T-cell (primary cell): ENCODE results near the gene ZGPAT. TPM values are rescaled to one million over a fixed set of nuclear protein-coding genes. Genes with fewer than 3 reads are reported as not detected.

Experiments
- ATAC-seq, 4 experiments: fragments of 200-7000 bp in 3 of 4; fragments of 150-1000 bp in 1 of 4; cut with Tn5 transposase; replicated peaks in 1 of 4; 1 replicate in 3 of 4; 2 replicates in 1 of 4; pipeline ENCODE4 v1.10.0; 2021; ENCODE audit warnings: moderate library complexity in 3 of 4, mild to moderate bottlenecking in 2 of 4, moderate number of reproducible peaks in 1 of 4
- CTCF ChIA-PET, 2 donors: fragments of 300-600 bp; sonication (Branson Sonifier 250); formaldehyde crosslinking; loops; one replicate each; lab custom pipeline; 2022; ENCODE audit warnings: antibody characterized with exemption in 2 of 2; lab: Charles Lee
- POLR2A ChIA-PET, 2 donors: fragments of 300-600 bp; sonication (Branson Sonifier 250); formaldehyde crosslinking; loops; one replicate each; lab custom pipeline; 2022; ENCODE audit warnings: antibody characterized with exemption in 2 of 2; lab: Charles Lee
- DNase-seq, 35 experiments: peaks; one replicate each; pipeline versions ENCODE4 v3.0.0 to v3.0.0-alpha.2; 2013 to 2023
- H3K27ac ChIP-seq: one replicate; pipeline ENCODE4 v1.5.1; 2013; ENCODE audit warnings: low read length
- H3K27me3 ChIP-seq, 2 experiments: replicated peaks in 1 of 2; 1 replicate in 1 of 2; 2 replicates in 1 of 2; pipeline versions ENCODE4 v1.6.1 to v1.7.0; 2013; ENCODE audit warnings: low read length in 1 of 2, mixed read lengths in 1 of 2; ENCODE audit not compliant: control insufficient read depth in 2 of 2, insufficient read depth in 2 of 2; ENCODE audit errors: extremely low read depth in 1 of 2
- H3K36me3 ChIP-seq, 2 donors: 1 replicate in 1 of 2; 2 replicates in 1 of 2; pipeline versions ENCODE4 v1.6.1 to v1.7.0; 2013; ENCODE audit warnings: low read length in 1 of 2; ENCODE audit not compliant: control insufficient read depth in 2 of 2, insufficient read depth in 1 of 2; ENCODE audit errors: extremely low read depth in 1 of 2
- H3K4me1 ChIP-seq, 2 experiments: 1 replicate in 1 of 2; 2 replicates in 1 of 2; pipeline versions ENCODE4 v1.6.1 to v1.7.0; 2013; ENCODE audit warnings: low read length in 2 of 2, mixed read lengths in 1 of 2; ENCODE audit not compliant: insufficient read depth in 2 of 2, control insufficient read depth in 1 of 2; ENCODE audit errors: extremely low read depth in 1 of 2
- H3K4me3 ChIP-seq, 2 donors: 1 replicate in 1 of 2; 2 replicates in 1 of 2; pipeline versions ENCODE4 v1.5.1 to v1.7.0; 2013; ENCODE audit warnings: mild to moderate bottlenecking in 2 of 2, low read length in 1 of 2, moderate library complexity in 1 of 2; ENCODE audit not compliant: control insufficient read depth in 1 of 2; ENCODE audit errors: extremely low read depth in 1 of 2
- H3K9me3 ChIP-seq: 2 replicates; pipeline ENCODE4 v1.7.0; 2013
- H3K27ac Mint-ChIP-seq, 2 donors: one replicate each; pipeline ENCODE4 v1.8.0; 2020 to 2021; ENCODE audit warnings: mild to moderate bottlenecking in 2 of 2, mixed read lengths in 2 of 2
- H3K27me3 Mint-ChIP-seq, 2 donors: one replicate each; pipeline ENCODE4 v1.8.0; 2021 to 2022; ENCODE audit warnings: mixed read lengths in 2 of 2
- H3K36me3 Mint-ChIP-seq: one replicate; pipeline ENCODE4 v1.8.0; 2021; ENCODE audit warnings: mixed read lengths
- H3K4me1 Mint-ChIP-seq, 3 donors: one replicate each; pipeline ENCODE4 v1.8.0; 2020 to 2022; ENCODE audit warnings: mixed read lengths in 3 of 3, mild to moderate bottlenecking in 1 of 3
- H3K4me3 Mint-ChIP-seq, 3 donors: one replicate each; pipeline ENCODE4 v1.8.0; 2020 to 2022; ENCODE audit warnings: mild to moderate bottlenecking in 3 of 3, mixed read lengths in 3 of 3, moderate library complexity in 3 of 3
- H3K9me3 Mint-ChIP-seq, 3 donors: one replicate each; pipeline ENCODE4 v1.8.0; 2020 to 2022; ENCODE audit warnings: mixed read lengths in 3 of 3
- WGBS: methylation state at CpG from one replicate; pipeline ENCODE4 v1.1.5; 2013; ENCODE audit warnings: missing lambda C conversion rate; ENCODE audit not compliant: insufficient coverage; 5-methylcytosine and 5-hydroxymethylcytosine counted together
- total RNA-seq, 35 experiments: library from RNA in 6 of 35; stranded (reverse) in 6 of 35; fragments of 120-200 nt in 1 of 35; gene quantifications; one replicate each; pipeline versions ENCODE4 v1.2.1 to v1.2.4 and lab custom pipeline; 2013 to 2026

ZGPAT gene
- total RNA-seq, 5 donors from 2014 or later (not counting 1 experiment from before 2014, with no cell fraction given) = 42.7 to 71.0 (median 59.0) TPM

DNA sequence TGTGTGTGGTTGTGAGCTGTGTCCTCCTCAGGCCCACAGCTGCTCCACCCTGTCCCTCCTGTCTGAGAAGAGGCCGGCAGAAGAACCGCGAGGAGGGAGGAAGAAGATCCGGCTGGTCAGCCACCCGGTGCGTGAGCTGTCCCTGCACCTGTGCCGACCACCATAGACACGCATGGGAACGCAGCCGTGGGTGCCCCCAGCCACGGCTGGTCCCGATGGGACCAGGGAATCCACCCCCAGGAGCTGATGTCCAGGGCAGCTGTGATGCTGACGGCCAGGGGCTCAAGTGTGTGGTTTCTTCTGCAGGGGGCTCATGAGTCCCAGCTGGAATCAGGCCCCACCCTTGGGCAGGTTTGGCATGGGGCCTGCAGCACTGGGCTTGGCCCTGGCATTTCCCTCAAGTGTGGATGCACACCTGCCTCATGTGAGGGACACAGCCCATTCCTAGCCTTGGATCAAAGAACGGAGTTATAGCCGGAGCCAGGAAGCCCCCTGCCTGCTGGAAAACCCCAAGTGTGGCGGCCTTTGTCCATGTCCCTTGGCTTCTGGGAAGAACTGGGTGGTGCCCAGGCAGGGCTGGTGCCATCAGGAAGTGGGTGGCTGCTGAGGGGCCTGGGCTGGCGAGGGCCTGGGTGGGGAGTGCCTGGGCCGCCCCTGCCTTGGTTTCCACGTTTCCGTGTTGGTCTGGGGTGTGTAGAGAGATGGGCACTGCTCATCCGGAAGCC lies 16.0 kb upstream of the ZGPAT start:
- Histone ChIP-seq H3K9me3 (no peaks in the 10 kb centered on the region), H3K4me3 (no peak overlapping the region), H3K36me3 (peaks cover 0 to 13% of the 10 kb centered on the region in 2 donors), H3K27me3 (peaks cover 0 to 2% of the 10 kb centered on the region in 2 experiments), H3K4me1 (peaks cover 5 to 47% of the 10 kb centered on the region in 2 experiments), H3K27ac (no peak overlapping the region)
- Mint-ChIP-seq H3K27ac (peak overlapping the region in 1 of 2 donors; percentile 20), H3K4me1 (peaks cover 5 to 13% (median 8%) of the 10 kb centered on the region in 3 donors), H3K4me3 (no peak overlapping the region), H3K9me3 (no peaks in the 10 kb centered on the region), H3K27me3 (no peaks in the 10 kb centered on the region), H3K36me3 (no peaks in the 10 kb centered on the region)
- CTCF ChIA-PET = no interaction called here
- WGBS = 91% methylated on average over 19 of the region's 21 CpGs
- ATAC-seq (no peak), DNase-seq (no peak)
- POLR2A ChIA-PET = no interaction called here

DNA sequence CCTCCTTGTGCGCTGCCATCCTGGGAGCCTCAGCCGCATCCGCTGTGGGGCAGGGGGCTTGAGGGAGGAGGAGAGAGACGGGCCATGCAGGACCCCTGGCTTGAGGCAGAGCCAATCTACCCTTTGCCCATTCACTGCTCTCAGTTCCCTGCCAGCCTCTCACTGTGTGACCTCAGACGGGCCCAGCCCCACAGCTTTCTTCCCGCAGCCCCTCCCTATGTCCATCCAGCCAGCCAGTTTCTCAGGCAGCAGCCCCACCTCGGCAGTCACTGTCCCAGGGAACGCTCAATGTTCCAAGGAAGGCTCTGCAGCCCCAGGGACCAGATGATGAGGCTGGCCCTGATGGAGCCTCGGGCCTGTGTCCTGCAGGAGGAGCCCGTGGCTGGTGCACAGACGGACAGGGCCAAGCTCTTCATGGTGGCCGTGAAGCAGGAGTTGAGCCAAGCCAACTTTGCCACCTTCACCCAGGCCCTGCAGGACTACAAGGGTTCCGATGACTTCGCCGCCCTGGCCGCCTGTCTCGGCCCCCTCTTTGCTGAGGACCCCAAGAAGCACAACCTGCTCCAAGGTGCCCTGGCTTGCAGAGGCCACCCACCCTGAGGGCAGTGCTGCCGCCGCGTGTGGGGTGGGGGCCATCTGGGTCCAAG lies 15.3 kb upstream of the ZGPAT start:
- peaks cover 0 to 2% of the 10 kb centered on the region in 2 experiments for H3K27me3 ChIP-seq
- H3K36me3 Mint-ChIP-seq = no peaks in the 10 kb centered on the region
- no peak overlapping the region for H3K4me3 Mint-ChIP-seq
- H3K9me3 ChIP-seq = no peaks in the 10 kb centered on the region
- WGBS = 96% methylated on average over 15 of the region's 20 CpGs
- no peak overlapping the region for H3K4me3 ChIP-seq
- DNase-seq (no peak), ATAC-seq (no peak)
- ChIA-PET CTCF (no interaction called here), POLR2A (no interaction called here)
- H3K9me3 Mint-ChIP-seq = no peaks in the 10 kb centered on the region
- H3K27ac Mint-ChIP-seq = peak overlapping the region in 1 of 2 donors; percentile 49
- peaks cover 2 to 47% of the 10 kb centered on the region in 2 experiments for H3K4me1 ChIP-seq
- H3K36me3 ChIP-seq = peaks cover 0 to 13% of the 10 kb centered on the region in 2 donors
- H3K27me3 Mint-ChIP-seq = no peaks in the 10 kb centered on the region
- H3K27ac ChIP-seq = no peak overlapping the region
- peaks cover 5 to 17% (median 9%) of the 10 kb centered on the region in 3 donors for H3K4me1 Mint-ChIP-seq

DNA sequence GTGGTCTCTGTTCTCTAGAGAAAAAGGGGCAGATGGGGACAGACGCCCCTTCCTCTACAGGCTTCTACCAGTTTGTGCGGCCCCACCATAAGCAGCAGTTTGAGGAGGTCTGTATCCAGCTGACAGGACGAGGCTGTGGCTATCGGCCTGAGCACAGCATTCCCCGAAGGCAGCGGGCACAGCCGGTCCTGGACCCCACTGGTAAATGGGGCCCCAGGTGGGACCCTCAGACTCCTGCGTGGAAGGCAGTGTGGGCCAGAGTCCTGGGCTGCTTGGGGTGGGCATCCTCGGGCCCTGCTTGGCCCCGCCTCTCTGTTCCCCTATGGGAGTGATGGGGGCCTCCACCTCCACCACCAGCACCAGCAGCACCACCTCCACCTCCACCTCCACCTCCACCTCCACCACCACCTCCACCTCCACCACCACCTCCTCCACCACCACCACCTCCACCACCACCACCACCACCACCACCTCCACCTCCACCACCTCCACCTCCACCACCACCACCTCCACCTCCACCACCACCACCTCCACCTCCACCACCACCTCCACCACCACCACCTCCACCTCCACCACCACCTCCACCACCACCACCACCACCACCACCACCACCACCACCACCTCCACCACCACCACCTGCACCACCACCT lies 14.6 kb upstream of the ZGPAT start:
- Histone ChIP-seq H3K27me3 (no peaks in the 10 kb centered on the region), H3K36me3 (peaks cover 0 to 13% of the 10 kb centered on the region in 2 donors), H3K27ac (no peak overlapping the region), H3K4me1 (peaks cover 2 to 48% of the 10 kb centered on the region in 2 experiments), H3K4me3 (no peak overlapping the region), H3K9me3 (no peaks in the 10 kb centered on the region)
- Mint-ChIP-seq H3K4me3 (no peak overlapping the region), H3K4me1 (peaks cover 5 to 19% (median 9%) of the 10 kb centered on the region in 3 donors), H3K36me3 (no peaks in the 10 kb centered on the region), H3K9me3 (no peaks in the 10 kb centered on the region), H3K27ac (no peak overlapping the region), H3K27me3 (no peaks in the 10 kb centered on the region)
- ChIA-PET POLR2A (no interaction called here), CTCF (no interaction called here)
- no peak for ATAC-seq
- no peak for DNase-seq
- WGBS = 100% methylated on average over 6 of the region's 10 CpGs

DNA sequence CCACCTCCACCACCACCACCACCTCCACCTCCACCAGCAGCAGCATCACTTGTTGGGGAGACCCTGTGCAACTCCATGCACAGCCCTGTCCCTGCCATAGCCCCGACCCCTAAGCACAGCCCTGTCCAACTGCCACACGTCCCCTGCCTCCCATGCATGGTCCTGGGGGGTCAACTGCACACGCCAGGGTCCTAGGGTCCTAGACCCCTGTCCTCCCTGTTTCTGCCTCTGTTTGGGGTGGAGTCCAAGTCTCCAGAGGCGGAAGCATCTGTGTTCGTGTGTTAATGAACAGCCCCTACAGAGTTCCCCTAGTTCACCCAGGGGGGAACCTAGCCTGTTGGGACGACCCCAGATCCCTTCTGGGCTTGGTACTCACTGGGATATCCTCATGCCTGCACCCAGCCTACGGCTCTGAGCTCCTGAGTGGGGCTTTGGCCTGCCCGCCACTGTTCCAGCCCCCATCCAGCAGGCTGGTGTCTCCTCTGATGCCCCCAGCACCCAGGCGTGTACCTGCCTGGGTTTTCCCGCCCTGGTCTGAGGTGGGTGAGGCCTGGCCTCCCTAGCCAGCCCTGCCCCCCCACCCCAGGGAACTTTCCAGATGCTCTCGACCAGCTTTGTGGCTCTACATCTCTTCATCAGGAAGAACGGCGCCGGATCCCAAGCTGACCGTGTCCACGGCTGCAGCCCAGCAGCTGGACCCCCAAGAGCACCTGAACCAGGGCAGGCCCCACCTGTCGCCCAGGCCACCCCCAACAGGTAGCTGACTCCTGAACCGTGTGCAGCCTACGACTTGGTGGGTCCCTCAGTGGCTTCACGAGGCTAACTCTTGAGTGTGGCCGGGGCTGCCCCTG lies 13.9 kb upstream of the ZGPAT start:
- H3K9me3 Mint-ChIP-seq = no peaks in the 10 kb centered on the region

DNA sequence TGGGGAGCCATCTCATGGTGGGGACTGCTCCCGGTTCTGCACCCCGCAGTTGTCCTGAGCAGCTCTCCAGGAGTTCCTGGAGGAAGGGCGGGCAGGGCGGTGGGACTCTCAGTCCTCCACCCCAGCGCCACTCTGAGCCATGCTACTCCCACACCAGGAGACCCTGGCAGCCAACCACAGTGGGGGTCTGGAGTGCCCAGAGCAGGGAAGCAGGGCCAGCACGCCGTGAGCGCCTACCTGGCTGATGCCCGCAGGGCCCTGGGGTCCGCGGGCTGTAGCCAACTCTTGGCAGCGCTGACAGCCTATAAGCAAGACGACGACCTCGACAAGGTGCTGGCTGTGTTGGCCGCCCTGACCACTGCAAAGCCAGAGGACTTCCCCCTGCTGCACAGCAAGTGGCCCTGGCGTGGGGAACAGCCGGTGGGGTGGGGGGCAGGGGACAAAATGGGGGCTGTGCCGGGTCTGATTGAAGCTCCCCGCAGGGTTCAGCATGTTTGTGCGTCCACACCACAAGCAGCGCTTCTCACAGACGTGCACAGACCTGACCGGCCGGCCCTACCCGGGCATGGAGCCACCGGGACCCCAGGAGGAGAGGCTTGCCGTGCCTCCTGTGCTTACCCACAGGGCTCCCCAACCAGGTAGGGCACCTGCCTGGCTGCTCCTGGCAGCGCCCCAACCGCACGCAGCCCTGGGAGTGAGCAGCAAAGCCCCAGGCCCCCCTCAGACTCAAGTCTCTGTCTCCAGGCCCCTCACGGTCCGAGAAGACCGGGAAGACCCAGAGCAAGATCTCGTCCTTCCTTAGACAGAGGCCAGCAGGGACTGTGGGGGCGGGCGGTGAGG lies 13.0 kb upstream of the ZGPAT start:
- CTCF ChIA-PET = no interaction called here
- no peaks in the 10 kb centered on the region for H3K27me3 Mint-ChIP-seq
- POLR2A ChIA-PET = no interaction called here

More for the DNA sequence above, 13.9 kb upstream of the ZGPAT start:
- H3K4me3 ChIP-seq = no peak overlapping the region
- ChIA-PET POLR2A (no interaction called here), CTCF (no interaction called here)
- 97% methylated on average over 17 of the region's 21 CpGs for WGBS
- H3K27me3 ChIP-seq = no peaks in the 10 kb centered on the region
- Mint-ChIP-seq H3K36me3 (no peaks in the 10 kb centered on the region), H3K27ac (peak overlapping the region in 1 of 2 donors; percentile 58), H3K4me3 (no peak overlapping the region), H3K27me3 (no peaks in the 10 kb centered on the region), H3K4me1 (peaks cover 5 to 19% (median 9%) of the 10 kb centered on the region in 3 donors)
- peaks cover 0 to 13% of the 10 kb centered on the region in 2 donors for H3K36me3 ChIP-seq
- H3K9me3 ChIP-seq = no peaks in the 10 kb centered on the region
- no peak overlapping the region for H3K27ac ChIP-seq
- no peak for ATAC-seq
- peaks cover 2 to 54% of the 10 kb centered on the region in 2 experiments for H3K4me1 ChIP-seq
- no peak for DNase-seq

More for the DNA sequence above, 13.0 kb upstream of the ZGPAT start:
- Mint-ChIP-seq H3K4me1 (peaks cover 5 to 21% (median 9%) of the 10 kb centered on the region in 3 donors), H3K4me3 (no peak overlapping the region), H3K36me3 (no peaks in the 10 kb centered on the region), H3K9me3 (no peaks in the 10 kb centered on the region), H3K27ac (no peak overlapping the region)
- H3K4me1 ChIP-seq = peaks cover 2 to 59% of the 10 kb centered on the region in 2 experiments
- H3K36me3 ChIP-seq = peaks cover 0 to 14% of the 10 kb centered on the region in 2 donors
- H3K9me3 ChIP-seq = no peaks in the 10 kb centered on the region
- ATAC-seq (no peak), DNase-seq (no peak)
- H3K27me3 ChIP-seq = no peaks in the 10 kb centered on the region
- no peak overlapping the region for H3K4me3 ChIP-seq
- H3K27ac ChIP-seq = no peak overlapping the region
- WGBS = 97% methylated on average over 30 of the region's 37 CpGs
